Activated T-helper 2 cell treated with anti-CD3 and anti-CD28 coated beads, Interferon-gamma antibody, Interleukin-2, Interleukin-4, amounts not matched to agents 10 μg/mL and 5 μg/mL and 100 μg/mL, durations not matched to agents 14 hours and 24 hours and 36 hours (primary cell): Measurements from ENCODE around the gene ECHS1. TPM values are rescaled to one million over a fixed set of nuclear protein-coding genes. Genes with fewer than 3 reads are reported as not detected.
"Not testable (repeated sequence)": the region's sequence is repeated elsewhere in the genome, so short reads cannot be mapped to it uniquely, and the experiment has no call there.

ENCODE experiments used
- DNase-seq: peaks from one replicate; pipeline ENCODE4 v3.0.0; 2021; ENCODE audit warnings: low spot score
- H3K27ac Mint-ChIP-seq: one replicate; pipeline ENCODE4 v1.8.0; 2021; ENCODE audit warnings: mixed read lengths
- H3K27me3 Mint-ChIP-seq: one replicate; pipeline ENCODE4 v1.8.0; 2021; ENCODE audit warnings: low read depth, mixed read lengths
- H3K36me3 Mint-ChIP-seq: one replicate; pipeline ENCODE4 v1.8.0; 2021; ENCODE audit warnings: low read depth, mixed read lengths
- H3K4me1 Mint-ChIP-seq: one replicate; pipeline ENCODE4 v1.8.0; 2021; ENCODE audit warnings: low read depth, mixed read lengths
- H3K4me3 Mint-ChIP-seq: one replicate; pipeline ENCODE4 v1.8.0; 2021; ENCODE audit warnings: low read depth, mild to moderate bottlenecking, moderate library complexity, mixed read lengths
- H3K9me3 Mint-ChIP-seq: one replicate; pipeline ENCODE4 v1.8.0; 2021; ENCODE audit warnings: mixed read lengths
- intact Hi-C: fragments of 100-400 bp; cut with micrococcal nuclease; formaldehyde crosslinking; loops from one replicate; pipeline ENCODE4 v1.15.1; 2023
- total RNA-seq: library from RNA; stranded (reverse); gene quantifications from 2 replicates; pipeline ENCODE4 v1.2.3, GENCODE V29; 2022

The ECHS1 gene
- total RNA-seq, 1 donor from 2014 or later, result 74.2 TPM

DNA sequence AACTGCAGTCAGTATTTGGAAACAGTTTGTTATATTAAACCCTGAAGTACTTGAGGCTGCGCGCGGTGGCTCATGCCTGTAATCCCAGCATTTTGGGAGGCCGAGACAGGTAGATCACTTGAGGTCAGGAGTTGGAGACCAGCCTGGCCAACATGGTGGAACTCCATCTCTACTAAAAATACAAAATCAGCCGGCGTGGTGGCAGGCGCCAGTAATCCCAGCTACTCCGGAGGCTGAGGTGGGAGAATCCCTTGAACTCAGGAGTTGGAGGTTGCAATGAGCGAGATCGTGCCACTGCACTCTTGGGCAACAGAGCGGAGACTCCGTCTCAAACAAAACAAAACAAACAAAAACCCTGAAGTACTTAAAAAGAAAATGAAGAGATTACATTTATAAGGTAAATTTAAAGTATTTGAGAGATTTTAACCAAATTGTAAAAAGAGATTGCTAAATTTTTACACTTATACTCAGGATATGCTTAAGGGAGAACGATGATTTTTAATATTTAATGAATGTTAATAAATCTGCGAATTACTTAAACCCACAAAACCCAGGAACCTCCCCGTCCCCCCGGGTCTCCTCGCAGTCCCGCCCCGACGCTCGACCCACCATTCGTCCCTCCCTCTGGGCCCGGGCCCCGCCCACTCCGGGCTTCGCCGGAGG lies 20.4 kb upstream of the ECHS1 start:
- Mint-ChIP-seq H3K4me3 (peak overlapping the region; percentile 63), H3K27ac (peak overlapping the region; percentile 74), H3K36me3 (peaks cover 37% of the 10 kb centered on the region), H3K27me3 (no peaks in the 10 kb centered on the region), H3K9me3 (no peaks in the 10 kb centered on the region), H3K4me1 (peaks cover 40% of the 10 kb centered on the region)
- peak; percentile 8 for DNase-seq
- intact Hi-C loops, result loop anchor here (1.0 to 5.0 kb wide), 2 partner anchors 36 to 66 kb away; no protein-coding TSS in a partner anchor

- H3K4me3 Mint-ChIP-seq, result peak overlapping the region; percentile 2
- H3K4me1 Mint-ChIP-seq, result peaks cover 46% of the 10 kb centered on the region
- H3K9me3 Mint-ChIP-seq, result no peaks in the 10 kb centered on the region
- H3K36me3 Mint-ChIP-seq, result peaks cover 24% of the 10 kb centered on the region
- intact Hi-C loops, result loop anchor here (5.0 kb wide), 1 partner anchor 65 kb away; no protein-coding TSS in a partner anchor
- peak; percentile 8 for DNase-seq
- H3K27me3 Mint-ChIP-seq, result no peaks in the 10 kb centered on the region
- H3K27ac Mint-ChIP-seq, result peak overlapping the region; percentile 95
These were observed 18.8 kb upstream of the ECHS1 start for GRCh38 chr10:133391761-133392518.

DNA sequence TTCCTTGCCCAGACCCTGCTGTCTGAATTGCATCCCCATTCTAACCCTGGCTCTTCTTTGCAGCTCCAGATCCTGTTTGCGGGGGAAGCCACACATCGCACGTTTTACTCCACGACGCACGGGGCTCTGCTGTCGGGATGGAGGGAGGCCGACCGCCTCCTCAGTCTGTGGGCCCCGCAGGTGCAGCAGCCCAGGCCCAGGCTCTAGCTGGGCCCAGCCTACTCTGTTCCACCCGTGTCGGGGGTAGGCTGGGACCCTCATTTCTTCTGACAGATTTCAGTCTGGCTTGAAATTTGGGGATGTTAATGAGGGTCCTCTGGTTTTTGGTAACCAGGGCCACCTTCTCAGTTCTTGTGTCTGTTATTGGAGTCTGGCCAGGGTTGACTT lies 18.1 kb upstream of the ECHS1 start:
- Mint-ChIP-seq H3K4me1 (peaks cover 46% of the 10 kb centered on the region), H3K27ac (peak overlapping the region; percentile 95), H3K27me3 (no peaks in the 10 kb centered on the region), H3K4me3 (peak overlapping the region; percentile 2), H3K36me3 (peaks cover 21% of the 10 kb centered on the region), H3K9me3 (no peaks in the 10 kb centered on the region)
- intact Hi-C loops, result loop anchor here (5.0 kb wide), 1 partner anchor 64 kb away; no protein-coding TSS in a partner anchor
- DNase-seq, result no peak

- DNase-seq, result no peak
- Mint-ChIP-seq H3K9me3 (no peaks in the 10 kb centered on the region), H3K27ac (peak overlapping the region; percentile 95), H3K4me1 (peaks cover 44% of the 10 kb centered on the region), H3K27me3 (no peaks in the 10 kb centered on the region), H3K4me3 (peak overlapping the region; percentile 62), H3K36me3 (peaks cover 21% of the 10 kb centered on the region)
- intact Hi-C loops, result loop anchor here (1.0 to 5.0 kb wide), 2 partner anchors 12 to 63 kb away; no protein-coding TSS in a partner anchor
These were observed 17.6 kb upstream of the ECHS1 start for GRCh38 chr10:133390597-133391248.

- peak overlapping the region; percentile 90 for H3K27ac Mint-ChIP-seq
- H3K27me3 Mint-ChIP-seq, result no peaks in the 10 kb centered on the region
- intact Hi-C loops, result loop anchor here (1.0 kb wide), 1 partner anchor 113 kb away; the partner anchor contains the start of gene ADAM8
- peaks cover 36% of the 10 kb centered on the region for H3K4me1 Mint-ChIP-seq
- H3K4me3 Mint-ChIP-seq, result peak overlapping the region; percentile 78
- H3K36me3 Mint-ChIP-seq, result peaks cover 12% of the 10 kb centered on the region
- H3K9me3 Mint-ChIP-seq, result no peaks in the 10 kb centered on the region
- peak; percentile 46 for DNase-seq
These were observed 16.0 kb upstream of the ECHS1 start for GRCh38 chr10:133388973-133389818.

DNA sequence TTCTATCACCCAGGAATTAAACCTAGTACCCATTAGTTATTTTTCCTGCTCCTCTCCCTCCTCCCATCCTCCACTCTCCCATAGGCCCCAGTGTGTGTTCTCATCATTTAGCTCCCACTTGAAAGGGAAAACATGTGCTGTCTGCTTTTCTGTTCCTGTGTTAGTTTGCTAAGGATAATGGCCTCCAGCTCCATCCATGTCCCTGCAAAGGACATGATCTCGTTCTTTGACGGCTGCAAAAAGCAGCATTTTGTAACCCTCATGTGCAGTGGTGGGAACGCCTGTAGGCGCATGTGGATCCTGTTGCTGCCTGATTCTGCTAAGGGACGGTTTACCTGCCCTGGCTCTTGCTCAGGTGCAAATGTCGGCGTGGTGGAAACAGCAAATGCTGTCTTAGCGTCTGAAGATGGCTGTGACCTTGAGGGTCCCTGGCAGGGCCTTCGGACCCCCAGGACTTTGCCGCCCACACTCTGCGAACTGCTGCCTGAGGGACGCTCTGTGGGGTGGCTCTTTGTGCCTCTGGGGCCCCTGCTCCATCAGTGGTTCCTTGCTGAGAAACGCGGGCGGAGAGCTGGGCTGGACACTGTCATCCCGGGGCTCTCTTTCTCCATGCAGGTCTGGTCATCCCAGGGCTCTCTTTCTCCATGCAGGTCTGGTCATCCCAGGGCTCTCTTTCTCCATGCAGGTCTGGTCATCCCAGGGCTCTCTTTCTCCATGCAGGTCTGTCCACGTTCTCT lies 15.2 kb upstream of the ECHS1 start:
- intact Hi-C loops, result no loop called here

DNA sequence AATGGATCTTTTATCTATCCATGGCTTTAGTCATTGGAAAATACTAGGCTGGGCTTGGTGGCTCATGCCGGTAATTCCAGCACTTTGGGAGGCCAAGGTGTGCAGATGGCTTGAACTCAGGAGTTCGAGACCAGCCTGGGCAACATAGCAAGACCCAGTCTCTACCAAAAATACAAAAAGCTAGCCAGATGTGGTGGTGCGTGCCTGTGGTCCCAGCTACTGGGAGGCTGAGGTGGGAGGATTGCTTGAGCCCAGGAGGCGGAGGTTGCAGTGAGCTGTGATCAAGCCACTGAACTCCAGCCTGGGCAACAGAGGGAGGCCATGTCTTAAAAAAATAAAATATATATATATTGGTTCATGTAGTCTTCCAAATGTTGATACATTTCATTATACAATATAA lies 13.8 kb upstream of the ECHS1 start:
- intact Hi-C loops, H3K4me3 Mint-ChIP-seq, H3K27me3 Mint-ChIP-seq, H3K27ac Mint-ChIP-seq, DNase-seq, H3K9me3 Mint-ChIP-seq: not testable (repeated sequence)
- H3K4me1 Mint-ChIP-seq, result peaks cover 38% of the 10 kb centered on the region
- H3K36me3 Mint-ChIP-seq, result peaks cover 17% of the 10 kb centered on the region

More for the DNA sequence above, 15.2 kb upstream of the ECHS1 start:
- peaks cover 12% of the 10 kb centered on the region for H3K36me3 Mint-ChIP-seq
- H3K27me3 Mint-ChIP-seq, result no peaks in the 10 kb centered on the region
- no peaks in the 10 kb centered on the region for H3K9me3 Mint-ChIP-seq
- H3K27ac Mint-ChIP-seq, result peak overlapping the region; percentile 90
- no peak for DNase-seq
- H3K4me1 Mint-ChIP-seq, result peaks cover 35% of the 10 kb centered on the region
- peak overlapping the region; percentile 78 for H3K4me3 Mint-ChIP-seq

DNA sequence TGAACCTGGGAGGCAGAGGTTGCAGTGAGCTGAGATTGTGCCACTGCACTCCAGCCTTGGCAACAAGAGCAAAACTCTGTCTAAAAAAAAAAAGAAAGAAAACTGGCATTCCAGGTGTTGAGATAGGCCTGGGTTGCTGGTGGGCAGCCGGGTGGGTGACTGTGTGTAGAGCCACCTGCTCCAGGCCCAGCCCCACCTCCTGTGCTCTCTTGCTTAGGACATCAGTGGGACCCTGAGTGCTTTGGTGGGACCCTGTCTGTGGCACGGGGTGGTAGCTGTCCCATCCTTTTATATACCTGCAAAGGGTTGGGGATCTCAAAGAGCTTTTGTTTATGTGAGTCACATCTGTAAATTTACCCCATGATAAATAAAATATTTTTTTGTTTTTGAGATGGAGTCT lies 12.1 kb upstream of the ECHS1 start:
- no peak overlapping the region for H3K4me3 Mint-ChIP-seq
- intact Hi-C loops, result no loop called here
- no peak for DNase-seq
- H3K36me3 Mint-ChIP-seq, result peaks cover 12% of the 10 kb centered on the region
- H3K9me3 Mint-ChIP-seq, result no peaks in the 10 kb centered on the region
- no peaks in the 10 kb centered on the region for H3K27me3 Mint-ChIP-seq
- H3K4me1 Mint-ChIP-seq, result peaks cover 24% of the 10 kb centered on the region
- H3K27ac Mint-ChIP-seq, result no peak overlapping the region

GRCh38 chr10:133384071-133384470 lies 10.9 kb upstream of the ECHS1 start:
- Mint-ChIP-seq H3K27ac (no peak overlapping the region), H3K27me3 (no peaks in the 10 kb centered on the region), H3K9me3 (no peaks in the 10 kb centered on the region), H3K4me3 (no peak overlapping the region), H3K36me3 (peaks cover 12% of the 10 kb centered on the region), H3K4me1 (peaks cover 16% of the 10 kb centered on the region)
- intact Hi-C loops, result no loop called here
- DNase-seq, result no peak

- DNase-seq, result no peak
- H3K36me3 Mint-ChIP-seq, result peaks cover 12% of the 10 kb centered on the region
- H3K27ac Mint-ChIP-seq, result no peak overlapping the region
- no peak overlapping the region for H3K4me3 Mint-ChIP-seq
- peaks cover 11% of the 10 kb centered on the region for H3K4me1 Mint-ChIP-seq
- H3K27me3 Mint-ChIP-seq, result no peaks in the 10 kb centered on the region
- H3K9me3 Mint-ChIP-seq, result no peaks in the 10 kb centered on the region
- intact Hi-C loops, result no loop called here
These were observed 10.4 kb upstream of the ECHS1 start for GRCh38 chr10:133383551-133383950.

DNA sequence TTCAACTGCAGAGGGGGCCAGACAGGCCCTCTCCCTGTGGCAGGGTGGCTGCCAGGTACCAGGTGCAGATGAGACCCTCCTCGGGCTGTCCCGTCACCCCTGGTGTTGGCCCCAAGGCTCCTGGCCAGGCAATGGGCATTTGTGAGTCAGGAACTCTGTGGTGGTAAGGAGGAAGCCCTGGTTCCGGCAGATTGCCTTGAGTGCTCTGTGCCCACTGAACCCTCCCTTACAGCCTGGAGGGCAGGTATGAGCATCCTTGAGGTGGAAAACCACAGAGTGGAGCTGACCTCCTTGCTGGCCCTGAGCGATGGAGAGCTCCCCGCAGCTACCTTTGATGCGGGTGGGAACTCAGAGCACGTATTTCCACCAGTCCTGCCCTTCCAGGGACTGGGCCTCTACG lies 7.9 kb upstream of the ECHS1 start:
- Mint-ChIP-seq H3K27ac (no peak overlapping the region), H3K9me3 (no peaks in the 10 kb centered on the region), H3K27me3 (peaks cover 2% of the 10 kb centered on the region), H3K4me1 (peaks cover 6% of the 10 kb centered on the region), H3K36me3 (peaks cover 8% of the 10 kb centered on the region), H3K4me3 (no peak overlapping the region)
- intact Hi-C loops, result no loop called here
- DNase-seq, result no peak
